MCF 10A (cell line): ENCODE measurements around the gene RPL32. TPM values are rescaled to one million over a fixed set of nuclear protein-coding genes. Genes with fewer than 3 reads are reported as not detected.

Experiments
- Bru-seq: library from RNA; stranded (reverse); fragments of 400-500 nt; gene quantifications from one replicate; lab custom pipeline; 2021; lab: Mats Ljungman, UMichigan
- BruChase-seq, 2 experiments: library from RNA; stranded (reverse); fragments of 400-500 nt; gene quantifications; one replicate each; lab custom pipeline; 2021; lab: Mats Ljungman, UMichigan
- BruUV-seq: library from RNA; stranded (reverse); fragments of 400-500 nt; replicated peaks from 2 replicates; lab custom pipeline; 2021; lab: Mats Ljungman, UMichigan
- CTCF ChIA-PET: fragments of 300-600 bp; sonication (Branson Sonifier 250); formaldehyde crosslinking; extraction: SDS; loops from one replicate; lab custom pipeline; 2021; ENCODE audit warnings: antibody characterized with exemption, inconsistent platforms; lab: Yijun Ruan, JAX
- POLR2A ChIA-PET: fragments of 300-600, 350-650 bp; sonication (Branson Sonifier 250); formaldehyde crosslinking; extraction: SDS; loops from one replicate; lab custom pipeline; 2020; ENCODE audit warnings: antibody characterized with exemption, inconsistent platforms; lab: Yijun Ruan, JAX
- DNase-seq: peaks from one replicate; pipeline ENCODE4 v3.0.0-alpha.2; 2018; ENCODE audit not compliant: unreplicated experiment
- H3K27ac Mint-ChIP-seq: one replicate; pipeline ENCODE4 v1.8.0; 2022; ENCODE audit warnings: mild to moderate bottlenecking, low read depth, mixed read lengths; ENCODE audit not compliant: unreplicated experiment
- H3K27me3 Mint-ChIP-seq: one replicate; pipeline ENCODE4 v1.8.0; 2022; ENCODE audit warnings: mixed read lengths; ENCODE audit not compliant: insufficient read depth, unreplicated experiment
- H3K36me3 Mint-ChIP-seq: one replicate; pipeline ENCODE4 v1.8.0; 2022; ENCODE audit warnings: mild to moderate bottlenecking, moderate library complexity, mixed read lengths; ENCODE audit not compliant: insufficient read depth, unreplicated experiment
- H3K4me1 Mint-ChIP-seq: one replicate; pipeline ENCODE4 v1.8.0; 2022; ENCODE audit warnings: mixed read lengths; ENCODE audit not compliant: insufficient read depth, unreplicated experiment
- H3K4me3 Mint-ChIP-seq: one replicate; pipeline ENCODE4 v1.8.0; 2022; ENCODE audit warnings: mild to moderate bottlenecking, moderate library complexity, mixed read lengths; ENCODE audit not compliant: unreplicated experiment
- H3K9me3 Mint-ChIP-seq: one replicate; pipeline ENCODE4 v1.8.0; 2022; ENCODE audit warnings: mixed read lengths; ENCODE audit not compliant: unreplicated experiment
- intact Hi-C: fragments of 100-400 bp; cut with micrococcal nuclease; formaldehyde crosslinking; loops from 2 replicates; pipeline ENCODE4 v1.14.1; 2022
- long read RNA-seq: library from polyadenylated mRNA; stranded (forward); transcript quantifications from one replicate; pipeline ENCODE4 v2.0.0, GENCODE V29; 2022
- total RNA-seq: library from RNA; stranded (reverse); gene quantifications from 2 replicates; pipeline ENCODE4 v1.2.3, GENCODE V29; 2022
- TF ChIP-seq, protein P1 (sequence below): fragments of 200-600 bp; IDR thresholded peaks from one replicate; pipeline ENCODE4 v1.8.0; 2022; ENCODE audit warnings: antibody characterized with exemption, mild to moderate bottlenecking; ENCODE audit not compliant: unreplicated experiment

Gene RPL32
- total RNA-seq (2,288 and 2,498 TPM in 2 replicates), Bru-seq, nascent RNA (percentile 99 among the genes with signal in this experiment), BruChase-seq, experiment 1, labeled RNA remaining after a 6-hour chase (percentile 98 among the genes with signal in this experiment), BruChase-seq, experiment 2, labeled RNA remaining after a 2-hour chase (percentile 97 among the genes with signal in this experiment)
- long read RNA-seq, transcript RPL32-204 (4 exons, 2,117 nt): major isoform, 1,227 of 1,288 reads
- long read RNA-seq, transcript RPL32-202 (3 exons, 1,734 nt): minor isoform, 29 of 1,288 reads
- long read RNA-seq, transcript RPL32-206 (4 exons, 620 nt): minor isoform, 5 of 1,288 reads
- long read RNA-seq, partial matches to known transcripts: 12 of 1,288 reads
- long read RNA-seq, other reads (novel, unspliced or antisense): 11 of 1,288 reads

DNA sequence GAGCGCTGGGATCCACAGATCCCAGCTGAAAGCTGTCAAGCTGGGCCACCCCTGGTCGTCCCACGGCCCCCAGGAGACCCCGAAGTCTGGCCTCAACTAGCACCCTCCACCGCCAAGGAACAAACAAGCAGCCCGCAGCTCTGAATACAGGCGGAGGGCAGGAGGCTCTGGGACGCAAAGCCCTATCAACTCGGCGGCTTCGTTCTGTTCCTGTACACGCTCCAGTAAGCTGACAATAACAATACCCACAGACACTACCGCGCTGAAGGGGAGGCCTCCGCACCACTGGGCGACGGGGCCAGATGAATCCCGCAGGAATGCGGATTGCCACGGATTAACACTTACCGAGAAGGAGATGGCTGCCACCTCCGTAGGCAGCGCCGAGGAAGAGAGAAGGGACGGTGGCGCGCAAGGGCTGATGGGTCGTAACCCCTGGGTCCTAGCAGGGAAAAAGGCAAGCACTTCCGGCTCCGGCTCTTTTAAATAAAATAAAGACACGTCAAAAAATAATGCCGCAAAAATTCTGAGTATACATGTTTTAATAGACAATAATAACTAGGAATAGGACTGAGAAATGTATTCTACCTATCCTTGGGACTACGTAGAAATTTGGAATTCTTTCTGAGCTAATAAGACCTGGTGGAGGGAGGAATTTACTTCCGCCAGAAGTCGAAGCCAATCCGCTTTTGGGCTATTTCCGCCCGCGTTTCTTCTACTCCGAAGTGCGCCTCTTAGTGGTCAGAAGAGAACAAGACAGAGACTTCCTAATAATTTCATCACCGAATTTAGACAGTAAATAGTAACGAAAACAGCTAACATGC, at the start of gene RPL32:
Gene RPL32, minus strand, starts transcription at position 417 of the 821 bp plus-strand sequence. CDS start 1,328 bp downstream, outside the sequence.
- POLR2A ChIA-PET: interaction anchor here (0.6 to 4.1 kb wide), 43 partner anchors 10 to 1811 kb away, joined by 3 to 39 read pairs (median 4); partner anchors contain the start of genes LSM3, MKRN2, MKRN2OS and RAF1
- H3K4me3 Mint-ChIP-seq: peak within 1 kb of the TSS; percentile 96

DNA sequence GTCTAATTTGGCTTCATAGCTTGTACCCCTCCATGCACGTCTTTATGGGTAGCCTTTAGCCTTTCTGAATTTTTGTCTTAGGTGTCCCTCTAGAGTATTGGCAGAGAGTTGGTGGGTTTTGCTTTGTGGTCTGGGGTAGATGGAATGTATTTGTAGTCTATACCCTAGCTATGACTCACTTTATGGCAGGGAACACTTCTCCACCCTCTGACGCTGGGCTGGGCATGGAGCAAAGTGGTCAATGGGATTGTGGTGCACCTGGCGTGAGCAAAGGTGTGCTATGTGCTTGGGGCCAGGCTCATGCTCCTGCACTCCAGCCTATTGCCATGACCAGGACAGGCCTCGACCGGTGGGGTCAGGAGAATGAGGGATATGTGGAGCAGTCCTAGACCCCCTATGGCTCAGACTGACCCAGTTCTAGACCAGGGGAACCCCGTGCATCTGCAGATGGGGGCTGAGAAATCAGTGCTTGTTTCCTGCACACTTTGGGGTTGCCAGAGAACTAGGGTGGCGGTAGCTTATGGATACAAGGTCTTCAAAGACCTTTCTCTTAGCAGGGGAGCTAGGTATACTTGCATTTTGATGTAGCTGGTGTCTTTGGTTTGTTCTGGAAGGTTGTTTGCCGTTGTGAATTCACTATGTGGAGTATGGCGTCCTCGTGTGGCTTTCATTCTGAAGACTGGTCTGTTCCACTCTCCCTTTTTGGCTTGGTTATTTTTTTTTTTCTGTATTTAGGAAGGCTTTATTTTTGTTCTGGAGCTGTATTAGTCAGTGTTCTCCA, 49.4 kb upstream of the RPL32 start:
- intact Hi-C loops: loop anchor here (5.0 kb wide), 1 partner anchor 183 kb away; no protein-coding TSS in a partner anchor
- CTCF ChIA-PET: interaction anchor here (0.5 to 3.0 kb wide), 17 partner anchors 8 to 1984 kb away, joined by 3 to 27 read pairs (median 5); partner anchors contain the start of gene RPL32
- no peak for DNase-seq
- Mint-ChIP-seq H3K4me1 (peaks cover 11% of the 10 kb centered on the region), H3K27me3 (peaks cover 42% of the 10 kb centered on the region), H3K4me3 (no peak overlapping the region), H3K27ac (no peak overlapping the region), H3K36me3 (no peaks in the 10 kb centered on the region), H3K9me3 (no peaks in the 10 kb centered on the region)
- TF ChIP-seq, protein P1, sequence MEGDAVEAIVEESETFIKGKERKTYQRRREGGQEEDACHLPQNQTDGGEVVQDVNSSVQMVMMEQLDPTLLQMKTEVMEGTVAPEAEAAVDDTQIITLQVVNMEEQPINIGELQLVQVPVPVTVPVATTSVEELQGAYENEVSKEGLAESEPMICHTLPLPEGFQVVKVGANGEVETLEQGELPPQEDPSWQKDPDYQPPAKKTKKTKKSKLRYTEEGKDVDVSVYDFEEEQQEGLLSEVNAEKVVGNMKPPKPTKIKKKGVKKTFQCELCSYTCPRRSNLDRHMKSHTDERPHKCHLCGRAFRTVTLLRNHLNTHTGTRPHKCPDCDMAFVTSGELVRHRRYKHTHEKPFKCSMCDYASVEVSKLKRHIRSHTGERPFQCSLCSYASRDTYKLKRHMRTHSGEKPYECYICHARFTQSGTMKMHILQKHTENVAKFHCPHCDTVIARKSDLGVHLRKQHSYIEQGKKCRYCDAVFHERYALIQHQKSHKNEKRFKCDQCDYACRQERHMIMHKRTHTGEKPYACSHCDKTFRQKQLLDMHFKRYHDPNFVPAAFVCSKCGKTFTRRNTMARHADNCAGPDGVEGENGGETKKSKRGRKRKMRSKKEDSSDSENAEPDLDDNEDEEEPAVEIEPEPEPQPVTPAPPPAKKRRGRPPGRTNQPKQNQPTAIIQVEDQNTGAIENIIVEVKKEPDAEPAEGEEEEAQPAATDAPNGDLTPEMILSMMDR: no peak
- BruUV-seq: no TSS peak
- POLR2A ChIA-PET: interaction anchor here (0.8 to 2.1 kb wide), 4 partner anchors 23 to 227 kb away, joined by 3 to 9 read pairs (median 3); partner anchors contain the start of gene RAF1

More for the DNA sequence above, at the start of gene RPL32:
- Mint-ChIP-seq H3K27me3 (no peaks in the 10 kb centered on the region), H3K36me3 (peaks cover 52% of the 10 kb centered on the region), H3K4me1 (peaks cover 25% of the 10 kb centered on the region), H3K9me3 (no peaks in the 10 kb centered on the region), H3K27ac (peak within 1 kb of the TSS; percentile 100)
- intact Hi-C loops: loop anchor here (1.0 kb wide), 2 partner anchors 135 to 357 kb away; partner anchors contain the start of gene TSEN2
- CTCF ChIA-PET: interaction anchor here (0.6 to 5.1 kb wide), 29 partner anchors 10 to 725 kb away, joined by 3 to 38 read pairs (median 4); partner anchors contain the start of gene TMEM40
- peak; percentile 95 for DNase-seq
- no TSS peak for BruUV-seq
- TF ChIP-seq, protein P1: peak; percentile 58

DNA sequence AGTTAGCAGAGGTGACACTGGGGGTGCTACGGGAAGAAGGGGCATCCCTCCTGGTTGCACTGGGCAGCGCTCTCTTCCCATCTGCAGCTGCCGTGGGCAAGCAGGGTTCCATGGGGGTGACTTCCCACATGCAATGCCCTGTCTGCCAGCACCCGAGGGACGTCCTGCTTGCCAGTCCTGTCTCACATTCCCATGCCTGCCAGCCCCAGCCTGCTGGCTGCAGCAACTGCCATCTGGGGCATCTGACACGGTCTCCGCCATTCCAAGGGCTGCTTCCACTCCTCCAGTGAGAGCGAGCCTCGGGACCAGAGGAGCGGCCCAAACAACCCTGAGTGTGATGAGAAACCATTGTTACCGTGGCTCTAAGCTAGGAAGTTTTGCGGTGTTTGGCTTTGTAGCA, 45.4 kb upstream of the RPL32 start:
- no TSS peak for BruUV-seq
- H3K36me3 Mint-ChIP-seq: peaks cover under 1% of the 10 kb centered on the region
- ChIA-PET POLR2A (interaction anchor here (0.6 to 0.8 kb wide), 2 partner anchors 45 to 1524 kb away, joined by 3 to 5 read pairs; partner anchors contain the start of gene RPL32), CTCF (interaction anchor here (0.7 to 1.7 kb wide), 4 partner anchors 9 to 61 kb away, joined by 3 to 8 read pairs (median 4); no protein-coding TSS in a partner anchor)
- no peak overlapping the region for H3K4me3 Mint-ChIP-seq
- H3K27ac Mint-ChIP-seq: no peak overlapping the region
- peaks cover 53% of the 10 kb centered on the region for H3K27me3 Mint-ChIP-seq
- no peaks in the 10 kb centered on the region for H3K9me3 Mint-ChIP-seq
- H3K4me1 Mint-ChIP-seq: peaks cover 8% of the 10 kb centered on the region
- intact Hi-C loops: no loop called here
- DNase-seq: no peak
- TF ChIP-seq, protein P1: no peak
